Measurements from ENCODE around the gene DUS1L. TPM values are rescaled to one million over a fixed set of nuclear protein-coding genes. Genes with fewer than 3 reads are reported as not detected.

DUS1L gene
- total RNA-seq, 1 donor from 2014 or later: 64.6 TPM

- TF ChIP-seq, protein P1, sequence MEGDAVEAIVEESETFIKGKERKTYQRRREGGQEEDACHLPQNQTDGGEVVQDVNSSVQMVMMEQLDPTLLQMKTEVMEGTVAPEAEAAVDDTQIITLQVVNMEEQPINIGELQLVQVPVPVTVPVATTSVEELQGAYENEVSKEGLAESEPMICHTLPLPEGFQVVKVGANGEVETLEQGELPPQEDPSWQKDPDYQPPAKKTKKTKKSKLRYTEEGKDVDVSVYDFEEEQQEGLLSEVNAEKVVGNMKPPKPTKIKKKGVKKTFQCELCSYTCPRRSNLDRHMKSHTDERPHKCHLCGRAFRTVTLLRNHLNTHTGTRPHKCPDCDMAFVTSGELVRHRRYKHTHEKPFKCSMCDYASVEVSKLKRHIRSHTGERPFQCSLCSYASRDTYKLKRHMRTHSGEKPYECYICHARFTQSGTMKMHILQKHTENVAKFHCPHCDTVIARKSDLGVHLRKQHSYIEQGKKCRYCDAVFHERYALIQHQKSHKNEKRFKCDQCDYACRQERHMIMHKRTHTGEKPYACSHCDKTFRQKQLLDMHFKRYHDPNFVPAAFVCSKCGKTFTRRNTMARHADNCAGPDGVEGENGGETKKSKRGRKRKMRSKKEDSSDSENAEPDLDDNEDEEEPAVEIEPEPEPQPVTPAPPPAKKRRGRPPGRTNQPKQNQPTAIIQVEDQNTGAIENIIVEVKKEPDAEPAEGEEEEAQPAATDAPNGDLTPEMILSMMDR (IDR thresholded peaks at IDR 0.05; ENCODE audit: borderline replicate concordance): no peak
- peaks cover 36% of the 10 kb centered on the region for H3K36me3 ChIP-seq
- intact Hi-C loops (cut with micrococcal nuclease): no loop called here
- no peaks in the 10 kb centered on the region for H3K9me3 ChIP-seq (replicated peaks)
- no peaks in the 10 kb centered on the region for H3K27me3 ChIP-seq (ENCODE audit: low read depth)
- DNase-seq: no peak
- peaks cover 37% of the 10 kb centered on the region for H3K4me1 ChIP-seq
- no peak overlapping the region for H3K27ac ChIP-seq (replicated peaks)
- no peak overlapping the region for H3K4me3 ChIP-seq
Measured at GRCh38 chr17:82048571-82048971, 17.0 kb downstream of the DUS1L start.

GRCh38 chr17:82047914-82048570 is 17.6 kb downstream of the DUS1L start:
- no peak overlapping the region for H3K27ac ChIP-seq (replicated peaks)
- peaks cover 34% of the 10 kb centered on the region for H3K36me3 ChIP-seq
- intact Hi-C loops (cut with micrococcal nuclease): no loop called here
- peaks cover 32% of the 10 kb centered on the region for H3K4me1 ChIP-seq
- no peak for DNase-seq
- H3K9me3 ChIP-seq (replicated peaks): no peaks in the 10 kb centered on the region
- no peak overlapping the region for H3K4me3 ChIP-seq
- TF ChIP-seq, protein P1 (IDR thresholded peaks at IDR 0.05; ENCODE audit: borderline replicate concordance): no peak
- H3K27me3 ChIP-seq (ENCODE audit: low read depth): no peaks in the 10 kb centered on the region

- Histone ChIP-seq H3K9me3 (replicated peaks) (no peaks in the 10 kb centered on the region), H3K4me3 (no peak overlapping the region), H3K27me3 (ENCODE audit: low read depth) (no peaks in the 10 kb centered on the region), H3K4me1 (peaks cover 25% of the 10 kb centered on the region), H3K27ac (replicated peaks) (no peak overlapping the region), H3K36me3 (peaks cover 34% of the 10 kb centered on the region)
- TF ChIP-seq, protein P1 (IDR thresholded peaks at IDR 0.05; ENCODE audit: borderline replicate concordance): no peak
- no peak for DNase-seq
- intact Hi-C loops (cut with micrococcal nuclease): no loop called here
Measured at GRCh38 chr17:82047379-82047778, 18.2 kb downstream of the DUS1L start.

- H3K9me3 ChIP-seq (replicated peaks): no peaks in the 10 kb centered on the region
- peaks cover 21% of the 10 kb centered on the region for H3K4me1 ChIP-seq
- no peak overlapping the region for H3K4me3 ChIP-seq
- TF ChIP-seq, protein P1 (IDR thresholded peaks at IDR 0.05; ENCODE audit: borderline replicate concordance): no peak
- no peaks in the 10 kb centered on the region for H3K27me3 ChIP-seq (ENCODE audit: low read depth)
- no peak overlapping the region for H3K27ac ChIP-seq (replicated peaks)
- peaks cover 34% of the 10 kb centered on the region for H3K36me3 ChIP-seq
- intact Hi-C loops (cut with micrococcal nuclease): no loop called here
- DNase-seq: no peak
Measured at GRCh38 chr17:82046903-82047302, 18.7 kb downstream of the DUS1L start.

DNA sequence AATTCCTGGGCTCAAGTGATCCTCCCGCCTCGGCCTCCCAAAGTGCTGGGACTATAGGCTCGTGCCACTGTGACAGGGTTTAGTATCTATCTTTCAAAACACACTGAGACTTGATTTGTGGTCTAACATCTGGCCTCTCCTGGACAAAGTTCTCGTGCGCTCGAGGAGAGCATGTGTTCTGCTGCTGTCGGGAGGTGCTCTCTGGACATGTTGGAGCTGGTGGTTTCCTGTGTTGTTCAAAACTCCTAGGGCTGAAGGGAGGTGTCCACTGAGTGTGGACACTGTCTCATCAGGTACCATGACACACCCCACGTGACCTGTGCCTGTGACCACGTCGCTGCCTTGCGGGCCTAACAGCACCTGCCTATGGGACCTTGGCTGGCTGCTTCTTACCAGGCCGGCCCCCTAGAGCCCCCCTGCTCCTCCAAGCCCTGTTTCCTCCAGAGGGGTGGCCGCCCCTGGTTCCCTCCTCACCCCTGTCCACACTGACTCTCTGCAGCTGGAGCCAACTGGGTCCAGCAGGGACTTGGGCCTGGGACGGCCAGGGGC is 19.6 kb downstream of the DUS1L start:
- peaks cover 18% of the 10 kb centered on the region for H3K4me1 ChIP-seq
- no peaks in the 10 kb centered on the region for H3K9me3 ChIP-seq (replicated peaks)
- H3K27me3 ChIP-seq (ENCODE audit: low read depth): no peaks in the 10 kb centered on the region
- H3K27ac ChIP-seq (replicated peaks): no peak overlapping the region
- no peak for DNase-seq
- TF ChIP-seq, protein P1 (IDR thresholded peaks at IDR 0.05; ENCODE audit: borderline replicate concordance): no peak
- H3K4me3 ChIP-seq: no peak overlapping the region
- intact Hi-C loops (cut with micrococcal nuclease): no loop called here
- peaks cover 34% of the 10 kb centered on the region for H3K36me3 ChIP-seq
